ENCODE measurements around the gene NAPG. TPM values are rescaled to one million over a fixed set of nuclear protein-coding genes. Genes with fewer than 3 reads are reported as not detected.

NAPG gene
- total RNA-seq, 4 donors from 2014 or later: 21.5 to 60.6 (median 32.7) TPM

GRCh38 chr18:10528439-10528838, 2.6 kb downstream of the NAPG start:
- no peaks in the 10 kb centered on the region for H3K27me3 ChIP-seq
- no peak for TF ChIP-seq POLR2A (IDR thresholded peaks at IDR 0.05)
- TF ChIP-seq, protein P1, sequence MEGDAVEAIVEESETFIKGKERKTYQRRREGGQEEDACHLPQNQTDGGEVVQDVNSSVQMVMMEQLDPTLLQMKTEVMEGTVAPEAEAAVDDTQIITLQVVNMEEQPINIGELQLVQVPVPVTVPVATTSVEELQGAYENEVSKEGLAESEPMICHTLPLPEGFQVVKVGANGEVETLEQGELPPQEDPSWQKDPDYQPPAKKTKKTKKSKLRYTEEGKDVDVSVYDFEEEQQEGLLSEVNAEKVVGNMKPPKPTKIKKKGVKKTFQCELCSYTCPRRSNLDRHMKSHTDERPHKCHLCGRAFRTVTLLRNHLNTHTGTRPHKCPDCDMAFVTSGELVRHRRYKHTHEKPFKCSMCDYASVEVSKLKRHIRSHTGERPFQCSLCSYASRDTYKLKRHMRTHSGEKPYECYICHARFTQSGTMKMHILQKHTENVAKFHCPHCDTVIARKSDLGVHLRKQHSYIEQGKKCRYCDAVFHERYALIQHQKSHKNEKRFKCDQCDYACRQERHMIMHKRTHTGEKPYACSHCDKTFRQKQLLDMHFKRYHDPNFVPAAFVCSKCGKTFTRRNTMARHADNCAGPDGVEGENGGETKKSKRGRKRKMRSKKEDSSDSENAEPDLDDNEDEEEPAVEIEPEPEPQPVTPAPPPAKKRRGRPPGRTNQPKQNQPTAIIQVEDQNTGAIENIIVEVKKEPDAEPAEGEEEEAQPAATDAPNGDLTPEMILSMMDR (IDR thresholded peaks at IDR 0.05): no peak
- intact Hi-C loops (cut with DNase I; ENCODE audit: low total_unique reads): no loop called here
- H3K36me3 ChIP-seq: no peaks in the 10 kb centered on the region
- no peak for DNase-seq
- peaks cover 0 to 11% of the 10 kb centered on the region in 2 donors for H3K4me1 ChIP-seq
- H3K9me3 ChIP-seq: no peaks in the 10 kb centered on the region
- H3K27ac ChIP-seq: no peak overlapping the region
- H3K4me3 ChIP-seq: no peak overlapping the region

GRCh38 chr18:10530002-10530401, 4.2 kb downstream of the NAPG start:
- Histone ChIP-seq H3K4me1 (no peaks in the 10 kb centered on the region), H3K9me3 (no peaks in the 10 kb centered on the region), H3K36me3 (no peaks in the 10 kb centered on the region), H3K27me3 (no peaks in the 10 kb centered on the region), H3K27ac (no peak overlapping the region), H3K4me3 (no peak overlapping the region)
- no peak for DNase-seq
- intact Hi-C loops (cut with DNase I; ENCODE audit: low total_unique reads): no loop called here
- no peak for TF ChIP-seq POLR2A (IDR thresholded peaks at IDR 0.05)
- TF ChIP-seq, protein P1 (IDR thresholded peaks at IDR 0.05): no peak

- intact Hi-C loops (cut with DNase I; ENCODE audit: low total_unique reads): no loop called here
- no peaks in the 10 kb centered on the region for H3K4me1 ChIP-seq
- DNase-seq: no peak
- no peaks in the 10 kb centered on the region for H3K27me3 ChIP-seq
- no peak overlapping the region for H3K4me3 ChIP-seq
- no peak for TF ChIP-seq POLR2A (IDR thresholded peaks at IDR 0.05)
- TF ChIP-seq, protein P1 (IDR thresholded peaks at IDR 0.05): no peak
- no peaks in the 10 kb centered on the region for H3K9me3 ChIP-seq
- no peak overlapping the region for H3K27ac ChIP-seq
- no peaks in the 10 kb centered on the region for H3K36me3 ChIP-seq
These were observed 5.0 kb downstream of the NAPG start for GRCh38 chr18:10530852-10531251.

- intact Hi-C loops (cut with DNase I; ENCODE audit: low total_unique reads): no loop called here
- Histone ChIP-seq H3K4me1 (no peaks in the 10 kb centered on the region), H3K4me3 (no peak overlapping the region), H3K36me3 (no peaks in the 10 kb centered on the region), H3K27ac (no peak overlapping the region), H3K9me3 (no peaks in the 10 kb centered on the region), H3K27me3 (no peaks in the 10 kb centered on the region)
- TF ChIP-seq POLR2A (IDR thresholded peaks at IDR 0.05): no peak
- TF ChIP-seq, protein P1 (IDR thresholded peaks at IDR 0.05): no peak
- no peak for DNase-seq
These were observed 7.3 kb downstream of the NAPG start for GRCh38 chr18:10533111-10533510.

GRCh38 chr18:10536280-10536679, 10.5 kb downstream of the NAPG start:
- Histone ChIP-seq H3K4me3 (no peak overlapping the region), H3K27ac (no peak overlapping the region), H3K9me3 (no peaks in the 10 kb centered on the region), H3K36me3 (no peaks in the 10 kb centered on the region), H3K4me1 (no peaks in the 10 kb centered on the region), H3K27me3 (no peaks in the 10 kb centered on the region)
- TF ChIP-seq POLR2A (IDR thresholded peaks at IDR 0.05): no peak
- TF ChIP-seq, protein P1 (IDR thresholded peaks at IDR 0.05): no peak
- intact Hi-C loops (cut with DNase I; ENCODE audit: low total_unique reads): no loop called here
- DNase-seq: no peak
